Small intestine (tissue), 7 donors: Measurements from ENCODE around the gene RHBDF1. TPM values are rescaled to one million over a fixed set of nuclear protein-coding genes. Genes with fewer than 3 reads are reported as not detected.
A peak's percentile ranks its signal among the peaks of the same experiment; 100 is the strongest.

Experiments
- DNase-seq, 2 donors: peaks; one replicate each; pipeline versions ENCODE4 v3.0.0 to v3.0.0-alpha.2; 2013
- FAIRE-seq: peaks from 2 replicates; lab custom pipeline; 2012; peaks lifted over from hg19 to GRCh38; lab: Jason Lieb, UNC
- H3K27ac ChIP-seq, 3 donors: one replicate each; pipeline ENCODE4 v1.5.1; 2013; ENCODE audit warnings: low read length in 2 of 3, mild to moderate bottlenecking in 2 of 3, control low read depth in 1 of 3, inconsistent platforms in 1 of 3, low read depth in 1 of 3, moderate library complexity in 1 of 3
- H3K27me3 ChIP-seq, 3 donors: one replicate each; pipeline ENCODE4 v1.6.1; 2013; ENCODE audit warnings: low read length in 3 of 3, inconsistent platforms in 1 of 3; ENCODE audit not compliant: control insufficient read depth in 3 of 3, insufficient read depth in 3 of 3
- H3K36me3 ChIP-seq, 3 donors: one replicate each; pipeline ENCODE4 v1.6.1; 2013; ENCODE audit warnings: low read length in 3 of 3, inconsistent platforms in 1 of 3, low read depth in 1 of 3, mild to moderate bottlenecking in 1 of 3, moderate library complexity in 1 of 3; ENCODE audit not compliant: control insufficient read depth in 3 of 3, insufficient read depth in 2 of 3
- H3K4me1 ChIP-seq, 3 donors: one replicate each; pipeline ENCODE4 v1.6.1; 2013; ENCODE audit warnings: low read length in 2 of 3, inconsistent platforms in 1 of 3, low read depth in 1 of 3, mild to moderate bottlenecking in 1 of 3, moderate library complexity in 1 of 3; ENCODE audit not compliant: control insufficient read depth in 3 of 3, insufficient read depth in 2 of 3
- H3K4me3 ChIP-seq, 3 donors: one replicate each; pipeline ENCODE4 v1.5.1; 2013; ENCODE audit warnings: low read length in 3 of 3, control low read depth in 1 of 3, inconsistent platforms in 1 of 3, low read depth in 1 of 3, mild to moderate bottlenecking in 1 of 3, moderate library complexity in 1 of 3
- H3K9me3 ChIP-seq, 2 donors: one replicate each; pipeline ENCODE4 v1.6.1; 2013; ENCODE audit warnings: low read depth in 1 of 2, low read length in 1 of 2; ENCODE audit not compliant: control insufficient read depth in 2 of 2, insufficient read depth in 1 of 2
- WGBS, 3 donors: extraction: QIAGEN DNeasy Blood & Tissue Kit; methylation state at CpG; one replicate each; pipeline ENCODE4 v1.1.7; 2013; 5-methylcytosine and 5-hydroxymethylcytosine counted together
- polyA plus RNA-seq, 4 donors: library from polyadenylated mRNA; stranded (reverse) in 3 of 4; unstranded in 1 of 4; fragments of 200-250 nt in 3 of 4; fragments of 120-200 nt in 1 of 4; gene quantifications; one replicate each; pipeline versions ENCODE4 v1.2.1 to v1.2.3, GENCODE V29; 2013
- donor health status: healthy with polysubstance abuse.
- donor health status: control.
- donor health status: control.
- donor health status: Bipolar disorder and iron deficiency.
- donor health status: healthy.

The RHBDF1 gene
- polyA plus RNA-seq, 4 donors, result 10.1 to 28.6 (median 17.2) TPM

DNA sequence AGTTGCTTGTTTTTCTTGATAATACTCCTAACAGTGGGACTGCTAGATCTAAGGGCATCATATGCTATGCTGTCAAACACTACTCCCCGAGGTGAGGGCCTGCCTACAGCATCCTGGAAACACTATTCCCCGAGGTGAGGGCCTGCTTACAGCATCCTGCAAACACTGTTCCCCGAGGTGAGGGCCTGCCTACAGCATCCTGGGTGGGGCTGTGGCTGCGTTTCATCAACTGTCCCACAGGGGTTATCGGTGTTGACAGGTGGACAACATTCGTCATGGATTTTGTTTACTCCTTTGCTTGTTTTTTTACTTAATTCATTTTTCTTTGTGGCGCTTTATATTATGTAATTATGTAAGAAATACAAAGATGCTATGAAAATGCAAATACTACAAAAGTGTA is 43.6 kb upstream of the RHBDF1 start:
- DNase-seq (no peak), FAIRE-seq (no peak)
- Histone ChIP-seq H3K27ac (no peak overlapping the region), H3K4me3 (no peak overlapping the region), H3K36me3 (peaks cover 0 to 60% (median 0%) of the 10 kb centered on the region in 3 donors), H3K27me3 (no peaks in the 10 kb centered on the region), H3K4me1 (peaks cover 0 to 15% (median 0%) of the 10 kb centered on the region in 3 donors), H3K9me3 (no peaks in the 10 kb centered on the region)
- 67 to 80% (median 76%) methylated on average over 7 of the region's 7 CpGs for WGBS, 3 donors

- H3K4me3 ChIP-seq, result no peak overlapping the region
- H3K27ac ChIP-seq, result no peak overlapping the region
- no peak for DNase-seq
- peaks cover 0 to 64% (median 0%) of the 10 kb centered on the region in 3 donors for H3K36me3 ChIP-seq
- no peaks in the 10 kb centered on the region for H3K27me3 ChIP-seq
- H3K9me3 ChIP-seq, result no peaks in the 10 kb centered on the region
- no peak for FAIRE-seq
- peaks cover 0 to 7% (median 0%) of the 10 kb centered on the region in 3 donors for H3K4me1 ChIP-seq
- 90 to 98% (median 97%) methylated on average over 2 of the region's 2 CpGs for WGBS, 3 donors
Measured at GRCh38 chr16:114327-114726, 41.9 kb upstream of the RHBDF1 start.

GRCh38 chr16:112153-112840 is 39.9 kb upstream of the RHBDF1 start:
- FAIRE-seq, result no peak
- Histone ChIP-seq H3K4me3 (no peak overlapping the region), H3K4me1 (peaks cover 0 to 2% (median 0%) of the 10 kb centered on the region in 3 donors), H3K27me3 (no peaks in the 10 kb centered on the region), H3K27ac (no peak overlapping the region), H3K9me3 (no peaks in the 10 kb centered on the region), H3K36me3 (peaks cover 0 to 64% (median 0%) of the 10 kb centered on the region in 3 donors)
- no peak for DNase-seq
- 94 to 96% (median 95%) methylated on average over 21 of the region's 21 CpGs for WGBS, 3 donors

- DNase-seq (peak; percentile 76 to 78), FAIRE-seq (no peak)
Measured at GRCh38 chr16:106623-107324, 34.3 kb upstream of the RHBDF1 start.

DNA sequence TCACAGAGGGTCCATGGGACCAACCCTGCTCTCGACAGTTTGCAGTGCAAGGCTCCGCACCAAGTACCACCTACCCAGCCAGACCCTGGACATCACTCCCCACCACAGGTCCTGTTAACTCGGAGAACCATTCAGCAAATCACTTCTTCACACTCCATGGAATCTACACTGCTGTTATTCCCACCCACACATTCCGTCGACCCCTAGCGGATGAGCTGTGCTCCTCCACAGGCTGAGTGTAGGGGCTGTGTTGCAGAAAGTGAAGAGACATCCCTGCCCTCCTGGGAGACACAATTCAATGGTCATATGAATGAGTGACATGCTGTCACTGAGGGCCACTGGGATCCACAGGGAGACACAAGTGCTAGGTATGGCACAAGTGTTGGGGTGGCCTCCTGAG is 33.1 kb upstream of the RHBDF1 start:
- Histone ChIP-seq H3K27me3 (no peaks in the 10 kb centered on the region), H3K27ac (no peak overlapping the region), H3K9me3 (no peaks in the 10 kb centered on the region), H3K36me3 (peaks cover 0 to 78% (median 3%) of the 10 kb centered on the region in 3 donors), H3K4me3 (no peak overlapping the region), H3K4me1 (no peaks in the 10 kb centered on the region)
- WGBS, 3 donors, result 93 to 97% (median 95%) methylated on average over 6 of the region's 6 CpGs
- no peak for FAIRE-seq
- DNase-seq, result no peak

More at GRCh38 chr16:106623-107324, 34.3 kb upstream of the RHBDF1 start:
- 30 to 33% (median 32%) methylated on average over 6 of the region's 6 CpGs for WGBS, 3 donors
- H3K27ac ChIP-seq, result no peak overlapping the region
- no peaks in the 10 kb centered on the region for H3K4me1 ChIP-seq
- H3K36me3 ChIP-seq, result peaks cover 0 to 77% (median 3%) of the 10 kb centered on the region in 3 donors
- no peaks in the 10 kb centered on the region for H3K27me3 ChIP-seq
- no peak overlapping the region for H3K4me3 ChIP-seq
- H3K9me3 ChIP-seq, result no peaks in the 10 kb centered on the region

DNA sequence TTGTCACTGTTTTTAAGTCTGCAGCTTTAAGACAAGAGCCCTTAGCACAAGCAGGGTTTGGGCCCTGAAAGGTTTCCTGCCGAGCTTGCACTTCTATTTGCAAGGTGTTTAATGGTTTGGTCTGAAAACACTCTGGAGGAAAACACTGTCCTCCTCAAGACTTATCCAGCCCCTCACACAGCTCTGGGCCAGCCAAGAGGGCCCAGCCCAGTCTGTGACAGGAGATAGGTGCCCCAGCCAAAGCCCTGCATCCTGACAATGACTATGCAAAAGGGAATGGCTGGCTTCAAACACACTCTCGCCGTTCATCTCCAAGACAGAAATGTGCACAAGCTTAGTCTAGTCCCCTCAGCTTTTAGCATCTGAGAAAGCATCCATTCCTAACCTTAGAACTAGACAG is 32.5 kb upstream of the RHBDF1 start:
- DNase-seq, result no peak
- no peak for FAIRE-seq
- Histone ChIP-seq H3K27me3 (no peaks in the 10 kb centered on the region), H3K9me3 (no peaks in the 10 kb centered on the region), H3K27ac (no peak overlapping the region), H3K4me1 (no peaks in the 10 kb centered on the region), H3K4me3 (no peak overlapping the region), H3K36me3 (peaks cover 0 to 78% (median 3%) of the 10 kb centered on the region in 3 donors)
- WGBS, 3 donors, result 83 to 90% (median 87%) methylated on average over 3 of the region's 3 CpGs

GRCh38 chr16:104355-104754 is 31.9 kb upstream of the RHBDF1 start:
- DNase-seq (no peak), FAIRE-seq (no peak)
- H3K4me3 ChIP-seq, result no peak overlapping the region
- peaks cover 0 to 78% (median 3%) of the 10 kb centered on the region in 3 donors for H3K36me3 ChIP-seq
- H3K9me3 ChIP-seq, result no peaks in the 10 kb centered on the region
- H3K4me1 ChIP-seq, result no peaks in the 10 kb centered on the region
- H3K27ac ChIP-seq, result no peak overlapping the region
- no peaks in the 10 kb centered on the region for H3K27me3 ChIP-seq
- 76 to 89% (median 88%) methylated on average over 5 of the region's 5 CpGs for WGBS, 3 donors

DNA sequence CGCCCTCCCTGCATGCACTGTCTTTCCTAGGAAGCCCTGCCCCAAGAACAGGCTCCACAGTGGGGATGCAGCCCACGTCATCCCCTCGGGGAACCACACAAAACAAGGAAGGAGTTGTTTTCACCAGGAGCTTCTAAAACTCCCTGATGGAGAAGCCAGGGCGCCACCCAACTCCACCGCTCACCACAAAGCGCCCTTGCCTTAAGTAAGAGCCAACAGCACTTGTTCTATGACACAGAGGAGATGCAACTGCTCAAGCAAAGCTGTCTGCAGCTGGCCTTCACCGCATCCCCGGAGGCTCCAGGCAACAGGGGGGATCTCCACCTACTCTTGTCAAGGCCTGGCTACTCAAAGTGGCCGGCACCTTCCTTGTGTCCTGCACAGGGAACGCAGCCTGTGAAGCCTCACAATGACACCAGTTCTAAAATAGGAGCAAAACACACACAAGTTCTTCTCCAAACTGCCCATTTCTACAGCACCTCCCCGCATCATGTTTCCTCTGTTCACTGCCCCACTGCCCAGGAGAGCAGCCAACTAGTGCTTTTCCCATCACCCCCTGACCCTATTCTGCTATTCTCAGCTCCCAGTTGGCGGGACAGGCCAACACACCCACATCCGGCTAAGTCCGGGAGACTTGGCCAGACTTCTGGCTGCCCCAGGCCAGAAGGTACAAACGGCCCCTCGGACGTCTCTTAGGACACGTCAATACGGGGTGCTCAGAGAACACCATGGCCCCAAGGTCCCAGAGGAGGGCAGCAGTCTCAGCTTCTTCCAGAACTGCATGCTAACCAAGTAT is 29.8 kb upstream of the RHBDF1 start:
- FAIRE-seq, result no peak
- no peaks in the 10 kb centered on the region for H3K4me1 ChIP-seq
- H3K9me3 ChIP-seq, result no peaks in the 10 kb centered on the region
- DNase-seq, result no peak
- peaks cover 0 to 82% (median 3%) of the 10 kb centered on the region in 3 donors for H3K36me3 ChIP-seq
- no peaks in the 10 kb centered on the region for H3K27me3 ChIP-seq
- peak overlapping the region in 1 of 3 donors; percentile 2 for H3K27ac ChIP-seq
- 66 to 92% (median 88%) methylated on average over 19 of the region's 19 CpGs for WGBS, 3 donors
- no peak overlapping the region for H3K4me3 ChIP-seq
